ENCODE data around the gene KIAA0319L. TPM values are rescaled to one million over a fixed set of nuclear protein-coding genes. Genes with fewer than 3 reads are reported as not detected.
"Not testable (repeated sequence)": the region's sequence is repeated elsewhere in the genome, so short reads cannot be mapped to it uniquely, and the experiment has no call there.

Gene KIAA0319L
- total and polyA plus RNA-seq, 12 donors, result 26.5 to 278 (median 76.8) TPM

- WGBS, 4 donors, result 95 to 98% (median 96%) methylated on average over 2 of the region's 2 CpGs
- H3K4me1 ChIP-seq (replicated peaks in 1 of 2), result no peaks in the 10 kb centered on the region
- H3K27ac ChIP-seq, result no peak overlapping the region
- H3K36me3 ChIP-seq (replicated peaks in 1 of 2), result peaks cover 0 to 2% of the 10 kb centered on the region in 2 donors
- TF ChIP-seq CTCF (IDR thresholded peaks at IDR 0.05) (no peak), POLR2A (IDR thresholded peaks at IDR 0.05) (no peak)
- DNase-seq, result no peak
- no peaks in the 10 kb centered on the region for H3K9me3 ChIP-seq (replicated peaks in 1 of 3)
- intact Hi-C loops (cut with DNase I), result no loop called here
- H3K4me3 ChIP-seq, result no peak overlapping the region
- no peaks in the 10 kb centered on the region for H3K27me3 ChIP-seq
Measured at GRCh38 chr1:35475356-35475755, 81.8 kb downstream of the KIAA0319L start.

- DNase-seq; H3K9me3 ChIP-seq (replicated peaks in 1 of 3); intact Hi-C loops (cut with DNase I); H3K27me3 ChIP-seq; H3K36me3 ChIP-seq (replicated peaks in 1 of 2); H3K4me3 ChIP-seq; H3K27ac ChIP-seq; H3K4me1 ChIP-seq (replicated peaks in 1 of 2): not testable (repeated sequence)
- WGBS, 4 donors, result 78 to 85% (median 82%) methylated on average over 3 of the region's 3 CpGs
Measured at GRCh38 chr1:35473216-35473615, 84.0 kb downstream of the KIAA0319L start.

GRCh38 chr1:35470977-35471613 lies 86.1 kb downstream of the KIAA0319L start:
- H3K4me3 ChIP-seq, result no peak overlapping the region
- intact Hi-C loops (cut with DNase I), result no loop called here
- WGBS, 4 donors, result 86 to 93% (median 88%) methylated on average over 4 of the region's 4 CpGs
- no peaks in the 10 kb centered on the region for H3K27me3 ChIP-seq
- no peak for DNase-seq
- no peaks in the 10 kb centered on the region for H3K4me1 ChIP-seq (replicated peaks in 1 of 2)
- H3K27ac ChIP-seq, result no peak overlapping the region
- TF ChIP-seq POLR2A (IDR thresholded peaks at IDR 0.05) (no peak), CTCF (IDR thresholded peaks at IDR 0.05) (no peak)
- peaks cover 0 to 11% of the 10 kb centered on the region in 2 donors for H3K36me3 ChIP-seq (replicated peaks in 1 of 2)
- H3K9me3 ChIP-seq (replicated peaks in 1 of 3), result no peaks in the 10 kb centered on the region

- no peaks in the 10 kb centered on the region for H3K27me3 ChIP-seq
- no peak for DNase-seq
- H3K4me3 ChIP-seq, result no peak overlapping the region
- TF ChIP-seq CTCF (IDR thresholded peaks at IDR 0.05) (no peak), POLR2A (IDR thresholded peaks at IDR 0.05) (no peak)
- intact Hi-C loops (cut with DNase I), result no loop called here
- H3K4me1 ChIP-seq (replicated peaks in 1 of 2), result no peaks in the 10 kb centered on the region
- WGBS, 4 donors, result 91 to 100% (median 93%) methylated on average over 1 of the region's 1 CpG
- H3K27ac ChIP-seq, result no peak overlapping the region
- H3K9me3 ChIP-seq (replicated peaks in 1 of 3), result no peaks in the 10 kb centered on the region
- peaks cover 0 to 38% of the 10 kb centered on the region in 2 donors for H3K36me3 ChIP-seq (replicated peaks in 1 of 2)
Measured at GRCh38 chr1:35466120-35466519, 91.1 kb downstream of the KIAA0319L start.

GRCh38 chr1:35463749-35464148 lies 93.5 kb downstream of the KIAA0319L start:
- intact Hi-C loops (cut with DNase I); H3K27ac ChIP-seq; H3K4me3 ChIP-seq; H3K27me3 ChIP-seq; H3K9me3 ChIP-seq (replicated peaks in 1 of 3); H3K4me1 ChIP-seq (replicated peaks in 1 of 2); DNase-seq: not testable (repeated sequence)
- H3K36me3 ChIP-seq (replicated peaks in 1 of 2), result peaks cover 0 to 28% of the 10 kb centered on the region in 2 donors
- WGBS, 4 donors, result 91 to 97% (median 94%) methylated on average over 2 of the region's 2 CpGs
